SKM-1 (cell line): ENCODE data around the gene TAAR2.
"Not testable (repeated sequence)": the region's sequence is repeated elsewhere in the genome, so short reads cannot be mapped to it uniquely, and the experiment has no call there.

Experiments
- DNase-seq: peaks from one replicate; lab custom pipeline; 2025; ENCODE audit not compliant: unreplicated experiment; lab: John Stamatoyannopoulos, UW

The TAAR2 gene

GRCh38 chr6:132624175-132624574 lies at the start of gene TAAR2:
Gene TAAR2 (minus strand): TSS chr6:132624275. CDS start chr6:132624275, 0 bp downstream.
- no peak for DNase-seq

- no peak for DNase-seq
These were observed 49.5 kb upstream of the TAAR2 start for GRCh38 chr6:132673376-132674094.

GRCh38 chr6:132671295-132671694 lies 47.2 kb upstream of the TAAR2 start:
- DNase-seq, result no peak

GRCh38 chr6:132669690-132670291 lies 45.7 kb upstream of the TAAR2 start:
- DNase-seq, result peak; percentile 88

- no peak for DNase-seq
These were observed 42.0 kb upstream of the TAAR2 start for GRCh38 chr6:132666118-132666517.

- DNase-seq, result no peak
These were observed 40.4 kb upstream of the TAAR2 start for GRCh38 chr6:132664309-132665034.

GRCh38 chr6:132663661-132664060 lies 39.6 kb upstream of the TAAR2 start:
- no peak for DNase-seq

GRCh38 chr6:132661906-132662305 lies 37.8 kb upstream of the TAAR2 start:
- no peak for DNase-seq

GRCh38 chr6:132659082-132659481 lies 35.0 kb upstream of the TAAR2 start, which contains the start of gene TAAR1:
Gene TAAR1 (minus strand): TSS chr6:132659182. CDS start chr6:132646003, 13,179 bp downstream.
- no peak for DNase-seq

- DNase-seq, result peak; percentile 19
These were observed 27.0 kb upstream of the TAAR2 start for GRCh38 chr6:132651062-132651461.

GRCh38 chr6:132650429-132650828 lies 26.4 kb upstream of the TAAR2 start:
- no peak for DNase-seq

- DNase-seq, result no peak
These were observed 24.8 kb upstream of the TAAR2 start for GRCh38 chr6:132648828-132649227.

- DNase-seq, result no peak
These were observed 24.3 kb upstream of the TAAR2 start for GRCh38 chr6:132648356-132648755.

- DNase-seq, result no peak
These were observed 19.5 kb upstream of the TAAR2 start for GRCh38 chr6:132643547-132643946.

GRCh38 chr6:132637135-132637534 lies 13.1 kb upstream of the TAAR2 start:
- not testable (repeated sequence) for DNase-seq

GRCh38 chr6:132635906-132636305 lies 11.8 kb upstream of the TAAR2 start:
- DNase-seq, result not testable (repeated sequence)

- not testable (repeated sequence) for DNase-seq
These were observed 11.2 kb upstream of the TAAR2 start for GRCh38 chr6:132635288-132635687.

- no peak for DNase-seq
These were observed 10.7 kb upstream of the TAAR2 start for GRCh38 chr6:132634796-132635195.

- no peak for DNase-seq
These were observed 9.3 kb upstream of the TAAR2 start for GRCh38 chr6:132633362-132633761.

GRCh38 chr6:132623106-132623845 lies 799 bp downstream of the TAAR2 start:
- DNase-seq, result no peak

GRCh38 chr6:132616677-132617076 lies 7.4 kb downstream of the TAAR2 start:
- no peak for DNase-seq
